GM13977 (cell line): ENCODE measurements around the gene SPIRE1.

Experiments
- DNase-seq: peaks from one replicate; pipeline ENCODE4 v3.0.0; 2012; ENCODE audit warnings: low spot score
- CTCF ChIP-seq: IDR thresholded peaks from 2 replicates; pipeline ENCODE4 v1.5.1; 2012; ENCODE audit warnings: mild to moderate bottlenecking, control low read depth; ENCODE audit not compliant: insufficient read depth; ENCODE audit errors: extremely low read depth, missing control alignments
- in situ Hi-C: fragments of 300-500 bp; cut with MboI; formaldehyde crosslinking; loops from one replicate; pipeline ENCODE4 v1.12.0; 2022; ENCODE audit warnings: low sequenced_read_pairs, low pct_unique_long_range_greater_than_20kb, mixed read lengths, inconsistent platforms; ENCODE audit not compliant: unreplicated experiment

SPIRE1 gene

GRCh38 chr18:12595571-12596255 is 62.2 kb downstream of the SPIRE1 start:
- DNase-seq = no peak
- in situ Hi-C loops = no loop called here
- no peak for TF ChIP-seq CTCF

GRCh38 chr18:12593866-12594265 is 64.0 kb downstream of the SPIRE1 start:
- no peak for TF ChIP-seq CTCF
- no peak for DNase-seq
- in situ Hi-C loops = no loop called here

- in situ Hi-C loops = no loop called here
- no peak for TF ChIP-seq CTCF
- no peak for DNase-seq
These were observed 65.2 kb downstream of the SPIRE1 start for GRCh38 chr18:12592597-12593127.

GRCh38 chr18:12589448-12589847 is 68.5 kb downstream of the SPIRE1 start:
- in situ Hi-C loops = no loop called here
- no peak for DNase-seq
- no peak for TF ChIP-seq CTCF

GRCh38 chr18:12586956-12587355 is 71.0 kb downstream of the SPIRE1 start:
- in situ Hi-C loops = no loop called here
- TF ChIP-seq CTCF = no peak
- DNase-seq = no peak

- in situ Hi-C loops = no loop called here
- TF ChIP-seq CTCF = no peak
- no peak for DNase-seq
These were observed 72.7 kb downstream of the SPIRE1 start for GRCh38 chr18:12585218-12585617.
